Neutrophil (primary cell): ENCODE data around the gene BCAP31.

Experiments used
- H3K27ac ChIP-seq: fragments of 200-600 bp; sonication (generic); 2 replicates; pipeline ENCODE4 v1.5.1; 2016; ENCODE audit warnings: mild to moderate bottlenecking, moderate library complexity
- H3K27me3 ChIP-seq: fragments of 200-600 bp; sonication (generic); 2 replicates; pipeline ENCODE4 v1.6.0; 2016; ENCODE audit warnings: mild to moderate bottlenecking
- H3K36me3 ChIP-seq: fragments of 200-600 bp; sonication (generic); 2 replicates; pipeline ENCODE4 v1.5.1; 2017
- H3K4me1 ChIP-seq, 2 experiments: fragments of 200-600 bp in 1 of 2; sonication (generic) in 1 of 2; 1 replicate in 1 of 2; 2 replicates in 1 of 2; pipeline versions ENCODE4 v1.5.1 to v1.6.1; 2013 to 2016; ENCODE audit warnings: low read depth in 1 of 2, low read length in 1 of 2, mild to moderate bottlenecking in 1 of 2, moderate library complexity in 1 of 2; ENCODE audit not compliant: control insufficient read depth in 1 of 2, insufficient read depth in 1 of 2
- H3K4me3 ChIP-seq, 2 experiments: fragments of 200-600 bp in 1 of 2; sonication (generic) in 1 of 2; 1 replicate in 1 of 2; 2 replicates in 1 of 2; pipeline ENCODE4 v1.5.1; 2013 to 2016; ENCODE audit warnings: low read depth in 1 of 2, low read length in 1 of 2, mild to moderate bottlenecking in 1 of 2, moderate library complexity in 1 of 2
- H3K9me3 ChIP-seq: fragments of 200-600 bp; sonication (generic); 2 replicates; pipeline ENCODE4 v1.5.1; 2016
- CTCF ChIP-seq: fragments of 200-600 bp; sonication (generic); IDR thresholded peaks from 2 replicates; pipeline ENCODE4 v1.5.1; 2016; ENCODE audit warnings: antibody characterized with exemption

BCAP31 gene

GRCh38 chrX:153668423-153669173 is 55.6 kb downstream of the BCAP31 start:
- Histone ChIP-seq H3K4me3 (no peak overlapping the region), H3K27me3 (peaks cover 55% of the 10 kb centered on the region), H3K27ac (no peak overlapping the region), H3K4me1 (no peaks in the 10 kb centered on the region), H3K36me3 (no peaks in the 10 kb centered on the region), H3K9me3 (no peaks in the 10 kb centered on the region)
- TF ChIP-seq CTCF = no peak

GRCh38 chrX:153667956-153668396 is 56.2 kb downstream of the BCAP31 start:
- H3K27ac ChIP-seq = no peak overlapping the region
- no peaks in the 10 kb centered on the region for H3K4me1 ChIP-seq
- H3K27me3 ChIP-seq = peaks cover 56% of the 10 kb centered on the region
- peak; percentile 76 for TF ChIP-seq CTCF
- no peak overlapping the region for H3K4me3 ChIP-seq
- H3K9me3 ChIP-seq = no peaks in the 10 kb centered on the region
- H3K36me3 ChIP-seq = no peaks in the 10 kb centered on the region

GRCh38 chrX:153667281-153667955 is 56.8 kb downstream of the BCAP31 start:
- Histone ChIP-seq H3K4me3 (no peak overlapping the region), H3K27ac (no peak overlapping the region), H3K27me3 (peaks cover 56% of the 10 kb centered on the region), H3K9me3 (no peaks in the 10 kb centered on the region), H3K36me3 (no peaks in the 10 kb centered on the region), H3K4me1 (no peaks in the 10 kb centered on the region)
- no peak for TF ChIP-seq CTCF

- H3K9me3 ChIP-seq = no peaks in the 10 kb centered on the region
- H3K27ac ChIP-seq = no peak overlapping the region
- no peaks in the 10 kb centered on the region for H3K36me3 ChIP-seq
- no peaks in the 10 kb centered on the region for H3K4me1 ChIP-seq
- no peak for TF ChIP-seq CTCF
- H3K4me3 ChIP-seq = no peak overlapping the region
- H3K27me3 ChIP-seq = peaks cover 58% of the 10 kb centered on the region
These were observed 58.4 kb downstream of the BCAP31 start for GRCh38 chrX:153665726-153666306.

- Histone ChIP-seq H3K36me3 (no peaks in the 10 kb centered on the region), H3K9me3 (no peaks in the 10 kb centered on the region), H3K27ac (no peak overlapping the region), H3K27me3 (peaks cover 82% of the 10 kb centered on the region), H3K4me3 (no peak overlapping the region), H3K4me1 (no peaks in the 10 kb centered on the region)
- peak; percentile 15 for TF ChIP-seq CTCF
These were observed 61.9 kb downstream of the BCAP31 start for GRCh38 chrX:153662266-153662665.
